ENCODE results near the gene CAV2. TPM values are rescaled to one million over a fixed set of nuclear protein-coding genes. Genes with fewer than 3 reads are reported as not detected.

CAV2 gene
- total and polyA plus RNA-seq, 9 of the 15 experiments (the other 6 are each of a cell fraction or from before 2014, with no cell fraction given): 16.1 to 137 (median 38.3) TPM

- no peak for TF ChIP-seq SMAD4 (CRISPR knock-in tag; conservative IDR thresholded peaks at IDR 0.05)
- TF ChIP-seq SRSF1 (IDR thresholded peaks at IDR 0.05; ENCODE audit: low read depth, low read length): no peak
- no peak for TF ChIP-seq XRCC5 (IDR thresholded peaks at IDR 0.05; ENCODE audit: low read depth, low read length)
- TF ChIP-seq KLF16 (IDR thresholded peaks at IDR 0.05): no peak
- no peak for TF ChIP-seq MTA2 (IDR thresholded peaks at IDR 0.05; ENCODE audit: low read depth)
- no peak for TF ChIP-seq RUNX1 (IDR thresholded peaks at IDR 0.05; ENCODE audit: low read depth)
- no peak for TF ChIP-seq ZNF280B (CRISPR knock-in tag; IDR thresholded peaks at IDR 0.05)
Measured at GRCh38 chr7:116545411-116545993, 46.0 kb downstream of the CAV2 start (continued).

- POLR2A ChIA-PET: no interaction called here
- Histone ChIP-seq H2AFZ (ENCODE audit: low read depth, low read length) (0 out of 2 replicates have a peak overlapping the region, but pooled peaks have one; percentile 40), H3K4me3 (no peak overlapping the region), H3K9ac (ENCODE audit: insufficient read depth in 1 of 2, low read depth in 2 of 2, low read length in 2 of 2) (no peak overlapping the region), H3K9me3 (replicated peaks; ENCODE audit: control insufficient read depth, insufficient read depth, low read depth, low read length) (no peaks in the 10 kb centered on the region), H3K4me1 (replicated peaks in 1 of 2; ENCODE audit: control insufficient read depth in 2 of 2, insufficient read depth in 2 of 2, low read length in 2 of 2) (peaks cover 0 to 2% of the 10 kb centered on the region in 2 experiments; a peak in 2 of 5 replicates), H3K79me2 (ENCODE audit: control insufficient read depth, insufficient read depth, low read length) (no peaks in the 10 kb centered on the region), H3K9me1 (ENCODE audit: control insufficient read depth, insufficient read depth, low read length) (no peaks in the 10 kb centered on the region), H3K4me2 (ENCODE audit: insufficient read depth, low read length) (no peak overlapping the region), H3K36me3 (ENCODE audit: control insufficient read depth, insufficient read depth, low read length) (no peaks in the 10 kb centered on the region), H3K27ac (ENCODE audit: extremely low read depth, low read depth, low read length) (no peak overlapping the region), H3K27me3 (ENCODE audit: control insufficient read depth in 2 of 2, insufficient read depth in 2 of 2, low read length in 2 of 2) (peaks cover 10 to 11% of the 10 kb centered on the region in 2 experiments; a peak in 3 of 5 replicates), H4K20me1 (replicated peaks; ENCODE audit: control insufficient read depth, insufficient read depth, low read length) (no peaks in the 10 kb centered on the region)
- ATAC-seq (no peak; the same call in 1 of the 3 replicates), DNase-seq (ENCODE audit: extremely low read depth in 1 of 4, low spot score in 3 of 4) (peak in 1 of 4 experiments; percentile 17), FAIRE-seq (no peak)
- 4% methylated on average over 11 of the region's 11 CpGs for WGBS (ENCODE audit: insufficient coverage, low coverage, missing lambda C conversion rate)
- no TSS peak for BruUV-seq (replicated peaks)
- intact Hi-C loops (cut with micrococcal nuclease): no loop called here
- in situ Hi-C loops (cut with MboI): no loop called here
- CTCF ChIA-PET (ENCODE audit: low intra/inter-chr PET ratio): no interaction called here
- TF ChIP-seq POLR2G (IDR thresholded peaks at IDR 0.05; ENCODE audit: low read depth, low read length) (no peak), ARID1B (IDR thresholded peaks at IDR 0.05) (no peak), USF2 (CRISPR knock-in tag; IDR thresholded peaks at IDR 0.05) (peak; percentile 42; the same call in 1 of the 2 replicates), CXXC5 (CRISPR knock-in tag; IDR thresholded peaks at IDR 0.05) (no peak), ZKSCAN3 (CRISPR knock-in tag; IDR thresholded peaks at IDR 0.05) (no peak), ZNF280A (IDR thresholded peaks at IDR 0.05; ENCODE audit: low read depth, partially characterized antibody) (no peak), MEF2A (IDR thresholded peaks at IDR 0.05; ENCODE audit: control insufficient read depth, low read depth, low read length) (no peak), TFAP4 (CRISPR knock-in tag; IDR thresholded peaks at IDR 0.05; ENCODE audit: borderline replicate concordance) (peak; percentile 80), L3MBTL2 (IDR thresholded peaks at IDR 0.05) (0 out of 2 replicates have a peak, but pooled peaks have one; percentile 22), CBFA2T2 (conservative IDR thresholded peaks at IDR 0.05) (0 out of 2 replicates have a peak, but pooled peaks have one; percentile 8), NCOA2 (IDR thresholded peaks at IDR 0.05; ENCODE audit: partially characterized antibody in 2 of 2) (no peak)
Measured at GRCh38 chr7:116546054-116546453, 46.5 kb downstream of the CAV2 start.

Data from K562 (cell line).